Mucosa of stomach (tissue), 1 donor: ENCODE results near the gene PTPRO.

ENCODE experiments used
- H3K27me3 ChIP-seq: one replicate; pipeline ENCODE4 v1.7.0; 2013; ENCODE audit warnings: mild to moderate bottlenecking, low read length; ENCODE audit not compliant: control insufficient read depth, insufficient read depth
- H3K36me3 ChIP-seq: one replicate; pipeline ENCODE4 v1.7.0; 2013; ENCODE audit warnings: low read length; ENCODE audit not compliant: control insufficient read depth, insufficient read depth
- H3K4me1 ChIP-seq: one replicate; pipeline ENCODE4 v1.7.0; 2013; ENCODE audit warnings: mild to moderate bottlenecking, low read length; ENCODE audit not compliant: control insufficient read depth, insufficient read depth
- H3K4me3 ChIP-seq: one replicate; pipeline ENCODE4 v1.7.0; 2013; ENCODE audit warnings: low read length
- H3K9ac ChIP-seq: one replicate; pipeline ENCODE4 v1.7.0; 2013; ENCODE audit warnings: mild to moderate bottlenecking, low read length, moderate library complexity
- H3K9me3 ChIP-seq: one replicate; pipeline ENCODE4 v1.7.0; 2013; ENCODE audit warnings: mild to moderate bottlenecking, low read length, moderate library complexity; ENCODE audit not compliant: control insufficient read depth
- donor health status: Pancreatic carcinoma.

The PTPRO gene

GRCh38 chr12:15502211-15502610 lies 179.9 kb downstream of the PTPRO start:
- Histone ChIP-seq H3K4me3 (no peak overlapping the region), H3K36me3 (no peaks in the 10 kb centered on the region), H3K4me1 (no peaks in the 10 kb centered on the region), H3K9me3 (no peaks in the 10 kb centered on the region), H3K9ac (no peak overlapping the region), H3K27me3 (no peaks in the 10 kb centered on the region)

- Histone ChIP-seq H3K4me3 (no peak overlapping the region), H3K9me3 (no peaks in the 10 kb centered on the region)
Measured at GRCh38 chr12:15505616-15506015, 183.3 kb downstream of the PTPRO start.

GRCh38 chr12:15515010-15515409 lies 192.7 kb downstream of the PTPRO start:
- H3K27me3 ChIP-seq = no peaks in the 10 kb centered on the region

More at GRCh38 chr12:15505616-15506015, 183.3 kb downstream of the PTPRO start:
- Histone ChIP-seq H3K36me3 (no peaks in the 10 kb centered on the region), H3K9ac (no peak overlapping the region), H3K4me1 (peaks cover 5% of the 10 kb centered on the region), H3K27me3 (no peaks in the 10 kb centered on the region)

GRCh38 chr12:15520083-15520482 lies 197.8 kb downstream of the PTPRO start:
- Histone ChIP-seq H3K27me3 (no peaks in the 10 kb centered on the region), H3K4me3 (no peak overlapping the region), H3K4me1 (no peaks in the 10 kb centered on the region), H3K36me3 (no peaks in the 10 kb centered on the region), H3K9me3 (no peaks in the 10 kb centered on the region), H3K9ac (no peak overlapping the region)

More at GRCh38 chr12:15515010-15515409, 192.7 kb downstream of the PTPRO start:
- Histone ChIP-seq H3K36me3 (no peaks in the 10 kb centered on the region), H3K9ac (no peak overlapping the region), H3K4me1 (no peaks in the 10 kb centered on the region), H3K4me3 (no peak overlapping the region), H3K9me3 (no peaks in the 10 kb centered on the region)

- Histone ChIP-seq H3K4me3 (no peak overlapping the region), H3K9ac (no peak overlapping the region), H3K4me1 (no peaks in the 10 kb centered on the region), H3K36me3 (no peaks in the 10 kb centered on the region), H3K9me3 (no peaks in the 10 kb centered on the region), H3K27me3 (no peaks in the 10 kb centered on the region)
Measured at GRCh38 chr12:15520844-15521243, 198.5 kb downstream of the PTPRO start.

- H3K4me3 ChIP-seq = no peak overlapping the region
- H3K9ac ChIP-seq = no peak overlapping the region
- H3K4me1 ChIP-seq = peaks cover 7% of the 10 kb centered on the region
- H3K27me3 ChIP-seq = no peaks in the 10 kb centered on the region
- H3K36me3 ChIP-seq = no peaks in the 10 kb centered on the region
- no peaks in the 10 kb centered on the region for H3K9me3 ChIP-seq
Measured at GRCh38 chr12:15522574-15523187, 200.4 kb downstream of the PTPRO start.

GRCh38 chr12:15525441-15525840 lies 203.1 kb downstream of the PTPRO start:
- H3K9me3 ChIP-seq = no peaks in the 10 kb centered on the region
- no peak overlapping the region for H3K9ac ChIP-seq
- no peaks in the 10 kb centered on the region for H3K36me3 ChIP-seq
- no peaks in the 10 kb centered on the region for H3K27me3 ChIP-seq
- H3K4me1 ChIP-seq = peaks cover 7% of the 10 kb centered on the region
- no peak overlapping the region for H3K4me3 ChIP-seq

GRCh38 chr12:15526033-15526432 lies 203.7 kb downstream of the PTPRO start:
- Histone ChIP-seq H3K9ac (no peak overlapping the region), H3K9me3 (no peaks in the 10 kb centered on the region), H3K4me1 (peaks cover 7% of the 10 kb centered on the region), H3K36me3 (no peaks in the 10 kb centered on the region), H3K4me3 (no peak overlapping the region), H3K27me3 (no peaks in the 10 kb centered on the region)

- no peak overlapping the region for H3K4me3 ChIP-seq
- no peaks in the 10 kb centered on the region for H3K36me3 ChIP-seq
- peaks cover 7% of the 10 kb centered on the region for H3K4me1 ChIP-seq
- no peaks in the 10 kb centered on the region for H3K27me3 ChIP-seq
- no peak overlapping the region for H3K9ac ChIP-seq
- no peaks in the 10 kb centered on the region for H3K9me3 ChIP-seq
Measured at GRCh38 chr12:15527201-15528080, 205.1 kb downstream of the PTPRO start.

- Histone ChIP-seq H3K9ac (no peak overlapping the region), H3K27me3 (no peaks in the 10 kb centered on the region), H3K9me3 (no peaks in the 10 kb centered on the region), H3K4me1 (peaks cover 7% of the 10 kb centered on the region), H3K4me3 (no peak overlapping the region), H3K36me3 (no peaks in the 10 kb centered on the region)
Measured at GRCh38 chr12:15528666-15529065, 206.4 kb downstream of the PTPRO start.

- no peaks in the 10 kb centered on the region for H3K9me3 ChIP-seq
- no peaks in the 10 kb centered on the region for H3K27me3 ChIP-seq
- H3K9ac ChIP-seq = no peak overlapping the region
- no peak overlapping the region for H3K4me3 ChIP-seq
- H3K4me1 ChIP-seq = peaks cover 7% of the 10 kb centered on the region
- H3K36me3 ChIP-seq = no peaks in the 10 kb centered on the region
Measured at GRCh38 chr12:15530361-15530760, 208.1 kb downstream of the PTPRO start.

GRCh38 chr12:15532364-15532977 lies 210.2 kb downstream of the PTPRO start:
- H3K9ac ChIP-seq = no peak overlapping the region
- H3K4me3 ChIP-seq = no peak overlapping the region
- no peaks in the 10 kb centered on the region for H3K36me3 ChIP-seq
- H3K9me3 ChIP-seq = no peaks in the 10 kb centered on the region
- no peaks in the 10 kb centered on the region for H3K27me3 ChIP-seq
- H3K4me1 ChIP-seq = peaks cover under 1% of the 10 kb centered on the region
